Subcutaneous abdominal adipose tissue (tissue), 5 donors: Measurements from ENCODE around the gene LRRC8D.
A peak's percentile ranks its signal among the peaks of the same experiment; 100 is the strongest.

Experiments
- H3K27ac ChIP-seq: one replicate; pipeline ENCODE4 v1.7.0; 2013; ENCODE audit warnings: low read depth, mild to moderate bottlenecking, inconsistent platforms, low read length, moderate library complexity
- H3K27me3 ChIP-seq, 5 donors: one replicate each; pipeline ENCODE4 v1.7.0; 2013; ENCODE audit warnings: low read length in 5 of 5, inconsistent platforms in 1 of 5; ENCODE audit not compliant: control insufficient read depth in 5 of 5, insufficient read depth in 4 of 5
- H3K36me3 ChIP-seq, 5 donors: one replicate each; pipeline ENCODE4 v1.7.0; 2013; ENCODE audit warnings: low read length in 5 of 5; ENCODE audit not compliant: control insufficient read depth in 5 of 5, insufficient read depth in 5 of 5
- H3K4me1 ChIP-seq, 5 donors: one replicate each; pipeline ENCODE4 v1.7.0; 2013; ENCODE audit warnings: low read length in 5 of 5, mild to moderate bottlenecking in 3 of 5, moderate library complexity in 1 of 5; ENCODE audit not compliant: control insufficient read depth in 5 of 5, insufficient read depth in 5 of 5
- H3K4me3 ChIP-seq, 5 donors: one replicate each; pipeline ENCODE4 v1.7.0; 2013; ENCODE audit warnings: low read length in 5 of 5, low read depth in 1 of 5
- H3K9ac ChIP-seq, 5 donors: one replicate each; pipeline ENCODE4 v1.7.0; 2013; ENCODE audit warnings: low read length in 5 of 5, mild to moderate bottlenecking in 4 of 5, moderate library complexity in 3 of 5
- H3K9me3 ChIP-seq, 5 donors: one replicate each; pipeline ENCODE4 v1.7.0; 2013; ENCODE audit warnings: low read length in 5 of 5; ENCODE audit not compliant: control insufficient read depth in 5 of 5
- donor health status: healthy.
- donor health status: healthy.
- donor health status: healthy.
- donor health status: healthy.
- donor health status: healthy.

Gene LRRC8D

GRCh38 chr1:89843273-89844130, 22.7 kb downstream of the LRRC8D start:
- H3K9ac ChIP-seq: peak overlapping the region; percentile 36 to 78 (median 77)
- H3K4me1 ChIP-seq: peaks cover 2 to 20% (median 17%) of the 10 kb centered on the region in 5 donors

GRCh38 chr1:89844241-89844807, 23.5 kb downstream of the LRRC8D start:
- Histone ChIP-seq H3K9ac (peak overlapping the region in 4 of 5 donors; percentile 68 to 78 (median 77)), H3K36me3 (peaks cover 0 to 6% (median 3%) of the 10 kb centered on the region in 5 donors), H3K4me3 (peak overlapping the region; percentile 49 to 96 (median 90)), H3K27me3 (no peaks in the 10 kb centered on the region), H3K4me1 (peaks cover 2 to 19% (median 17%) of the 10 kb centered on the region in 5 donors), H3K9me3 (no peaks in the 10 kb centered on the region), H3K27ac (peak overlapping the region; percentile 23)

More at GRCh38 chr1:89843273-89844130, 22.7 kb downstream of the LRRC8D start:
- H3K4me3 ChIP-seq: peak overlapping the region; percentile 78 to 96 (median 90)
- H3K36me3 ChIP-seq: peaks cover 0 to 6% (median 3%) of the 10 kb centered on the region in 5 donors
- peak overlapping the region; percentile 23 for H3K27ac ChIP-seq
- no peaks in the 10 kb centered on the region for H3K9me3 ChIP-seq
- no peaks in the 10 kb centered on the region for H3K27me3 ChIP-seq

GRCh38 chr1:89844860-89845259, 24.0 kb downstream of the LRRC8D start:
- Histone ChIP-seq H3K36me3 (peaks cover 0 to 6% (median 3%) of the 10 kb centered on the region in 5 donors), H3K4me3 (no peak overlapping the region), H3K27ac (no peak overlapping the region), H3K9me3 (no peaks in the 10 kb centered on the region), H3K27me3 (no peaks in the 10 kb centered on the region), H3K4me1 (peaks cover 2 to 19% (median 17%) of the 10 kb centered on the region in 5 donors), H3K9ac (no peak overlapping the region)

- H3K4me3 ChIP-seq: no peak overlapping the region
- peaks cover 2 to 19% (median 16%) of the 10 kb centered on the region in 5 donors for H3K4me1 ChIP-seq
- H3K9me3 ChIP-seq: no peaks in the 10 kb centered on the region
- H3K27me3 ChIP-seq: no peaks in the 10 kb centered on the region
- no peak overlapping the region for H3K9ac ChIP-seq
- peaks cover 0 to 6% (median 3%) of the 10 kb centered on the region in 5 donors for H3K36me3 ChIP-seq
- H3K27ac ChIP-seq: no peak overlapping the region
Measured at GRCh38 chr1:89847191-89847729, 26.4 kb downstream of the LRRC8D start.

- Histone ChIP-seq H3K4me1 (peaks cover 0 to 6% (median 0%) of the 10 kb centered on the region in 5 donors), H3K27ac (no peak overlapping the region), H3K9ac (no peak overlapping the region), H3K9me3 (no peaks in the 10 kb centered on the region), H3K36me3 (peaks cover 0 to 12% (median 4%) of the 10 kb centered on the region in 5 donors), H3K4me3 (no peak overlapping the region), H3K27me3 (no peaks in the 10 kb centered on the region)
Measured at GRCh38 chr1:89850844-89851415, 30.1 kb downstream of the LRRC8D start.

- no peak overlapping the region for H3K27ac ChIP-seq
Measured at GRCh38 chr1:89854140-89854539, 33.3 kb downstream of the LRRC8D start.

GRCh38 chr1:89855413-89856123, 34.7 kb downstream of the LRRC8D start:
- H3K27me3 ChIP-seq: no peaks in the 10 kb centered on the region
- peaks cover 0 to 6% (median 0%) of the 10 kb centered on the region in 5 donors for H3K4me1 ChIP-seq
- H3K4me3 ChIP-seq: no peak overlapping the region
- no peak overlapping the region for H3K27ac ChIP-seq
- H3K9ac ChIP-seq: no peak overlapping the region
- no peaks in the 10 kb centered on the region for H3K9me3 ChIP-seq
- peaks cover 0 to 11% (median 5%) of the 10 kb centered on the region in 5 donors for H3K36me3 ChIP-seq

More at GRCh38 chr1:89854140-89854539, 33.3 kb downstream of the LRRC8D start:
- H3K4me1 ChIP-seq: peaks cover 0 to 6% (median 0%) of the 10 kb centered on the region in 5 donors
- no peaks in the 10 kb centered on the region for H3K27me3 ChIP-seq
- no peak overlapping the region for H3K9ac ChIP-seq
- peaks cover 0 to 7% (median 3%) of the 10 kb centered on the region in 5 donors for H3K36me3 ChIP-seq
- H3K9me3 ChIP-seq: no peaks in the 10 kb centered on the region
- H3K4me3 ChIP-seq: no peak overlapping the region

- Histone ChIP-seq H3K9me3 (no peaks in the 10 kb centered on the region), H3K4me3 (no peak overlapping the region), H3K4me1 (peaks cover 0 to 8% (median 0%) of the 10 kb centered on the region in 5 donors), H3K27ac (no peak overlapping the region), H3K36me3 (peaks cover 0 to 11% (median 2%) of the 10 kb centered on the region in 5 donors), H3K27me3 (no peaks in the 10 kb centered on the region), H3K9ac (no peak overlapping the region)
Measured at GRCh38 chr1:89863165-89863830, 42.5 kb downstream of the LRRC8D start.
